Neural progenitor cell (in vitro differentiated cells): ENCODE results near the gene RANBP1.

Experiments used
- CTCF ChIP-seq: fragments of 200-600 bp; sonication (generic); IDR thresholded peaks from 2 replicates; pipeline ENCODE4 v1.5.1; 2017; ENCODE audit warnings: antibody characterized with exemption, mild to moderate bottlenecking
- EZH2 ChIP-seq: fragments of 200-600 bp; sonication (generic); IDR thresholded peaks from 2 replicates; pipeline ENCODE4 v1.6.1; 2017; ENCODE audit warnings: antibody characterized with exemption, mild to moderate bottlenecking, moderate library complexity
- EZH2phosphoT487 ChIP-seq: fragments of 200-600 bp; sonication (generic); IDR thresholded peaks from 2 replicates; pipeline ENCODE4 v1.6.1; 2017; ENCODE audit warnings: antibody characterized with exemption

- TF ChIP-seq CTCF = no peak
- TF ChIP-seq EZH2 = no peak
- no peak for TF ChIP-seq EZH2phosphoT487
These were observed 20.1 kb downstream of the RANBP1 start for GRCh38 chr22:20135806-20136602.
